ENCODE results near the gene ANKH.
"Not testable (repeated sequence)": the region's sequence is repeated elsewhere in the genome, so short reads cannot be mapped to it uniquely, and the experiment has no call there.

ANKH gene

GRCh38 chr5:14871214-14872069 is at the start of gene ANKH:
TSS of gene ANKH (minus strand) at chr5:14871778. CDS start at chr5:14871447, 331 bp downstream.
- peak within 1 kb of the TSS; percentile 75 for H3K9ac ChIP-seq (ENCODE audit: low read depth, low read length)
- no peaks in the 10 kb centered on the region for H3K9me3 ChIP-seq (ENCODE audit: control insufficient read depth, insufficient read depth, low read length)

GRCh38 chr5:14920121-14920520 is 48.5 kb upstream of the ANKH start:
- H3K36me3 ChIP-seq (ENCODE audit: insufficient read depth, low read length) = no peaks in the 10 kb centered on the region
- H3K9me3 ChIP-seq (ENCODE audit: control insufficient read depth, insufficient read depth, low read length) = no peaks in the 10 kb centered on the region
- no peaks in the 10 kb centered on the region for H3K4me1 ChIP-seq (ENCODE audit: insufficient read depth, low read length)
- H3K9ac ChIP-seq (ENCODE audit: low read depth, low read length) = no peak overlapping the region

More at GRCh38 chr5:14871214-14872069, at the start of gene ANKH:
- H3K36me3 ChIP-seq (ENCODE audit: insufficient read depth, low read length) = no peaks in the 10 kb centered on the region
- peaks cover 3% of the 10 kb centered on the region; the same call in 1 of the 2 replicates for H3K4me1 ChIP-seq (ENCODE audit: insufficient read depth, low read length)

- not testable (repeated sequence) for H3K36me3 ChIP-seq (ENCODE audit: insufficient read depth, low read length); H3K4me1 ChIP-seq (ENCODE audit: insufficient read depth, low read length); H3K9me3 ChIP-seq (ENCODE audit: control insufficient read depth, insufficient read depth, low read length); H3K9ac ChIP-seq (ENCODE audit: low read depth, low read length)
Measured at GRCh38 chr5:14919106-14919505, 47.5 kb upstream of the ANKH start.

- no peak overlapping the region for H3K9ac ChIP-seq (ENCODE audit: low read depth, low read length)
- H3K36me3 ChIP-seq (ENCODE audit: insufficient read depth, low read length) = no peaks in the 10 kb centered on the region
- H3K9me3 ChIP-seq (ENCODE audit: control insufficient read depth, insufficient read depth, low read length) = no peaks in the 10 kb centered on the region
- no peaks in the 10 kb centered on the region for H3K4me1 ChIP-seq (ENCODE audit: insufficient read depth, low read length)
Measured at GRCh38 chr5:14917719-14918118, 46.1 kb upstream of the ANKH start.

- Histone ChIP-seq H3K4me1 (ENCODE audit: insufficient read depth, low read length) (no peaks in the 10 kb centered on the region), H3K9me3 (ENCODE audit: control insufficient read depth, insufficient read depth, low read length) (no peaks in the 10 kb centered on the region), H3K9ac (ENCODE audit: low read depth, low read length) (no peak overlapping the region), H3K36me3 (ENCODE audit: insufficient read depth, low read length) (no peaks in the 10 kb centered on the region)
Measured at GRCh38 chr5:14915291-14915952, 43.8 kb upstream of the ANKH start.

- H3K9ac ChIP-seq (ENCODE audit: low read depth, low read length) = no peak overlapping the region
- H3K4me1 ChIP-seq (ENCODE audit: insufficient read depth, low read length) = no peaks in the 10 kb centered on the region
Measured at GRCh38 chr5:14914623-14915260, 43.2 kb upstream of the ANKH start.

GRCh38 chr5:14914193-14914592 is 42.6 kb upstream of the ANKH start:
- H3K9me3 ChIP-seq (ENCODE audit: control insufficient read depth, insufficient read depth, low read length) = no peaks in the 10 kb centered on the region
- no peaks in the 10 kb centered on the region for H3K4me1 ChIP-seq (ENCODE audit: insufficient read depth, low read length)
- H3K36me3 ChIP-seq (ENCODE audit: insufficient read depth, low read length) = no peaks in the 10 kb centered on the region
- H3K9ac ChIP-seq (ENCODE audit: low read depth, low read length) = no peak overlapping the region

More at GRCh38 chr5:14914623-14915260, 43.2 kb upstream of the ANKH start:
- Histone ChIP-seq H3K9me3 (ENCODE audit: control insufficient read depth, insufficient read depth, low read length) (no peaks in the 10 kb centered on the region), H3K36me3 (ENCODE audit: insufficient read depth, low read length) (no peaks in the 10 kb centered on the region)

GRCh38 chr5:14913096-14913495 is 41.5 kb upstream of the ANKH start:
- Histone ChIP-seq H3K9ac (ENCODE audit: low read depth, low read length) (no peak overlapping the region), H3K4me1 (ENCODE audit: insufficient read depth, low read length) (no peaks in the 10 kb centered on the region), H3K9me3 (ENCODE audit: control insufficient read depth, insufficient read depth, low read length) (no peaks in the 10 kb centered on the region), H3K36me3 (ENCODE audit: insufficient read depth, low read length) (no peaks in the 10 kb centered on the region)

- no peak overlapping the region for H3K9ac ChIP-seq (ENCODE audit: low read depth, low read length)
- no peaks in the 10 kb centered on the region for H3K4me1 ChIP-seq (ENCODE audit: insufficient read depth, low read length)
- no peaks in the 10 kb centered on the region for H3K9me3 ChIP-seq (ENCODE audit: control insufficient read depth, insufficient read depth, low read length)
- no peaks in the 10 kb centered on the region for H3K36me3 ChIP-seq (ENCODE audit: insufficient read depth, low read length)
Measured at GRCh38 chr5:14912206-14912605, 40.6 kb upstream of the ANKH start.

- no peak overlapping the region for H3K9ac ChIP-seq (ENCODE audit: low read depth, low read length)
- no peaks in the 10 kb centered on the region for H3K4me1 ChIP-seq (ENCODE audit: insufficient read depth, low read length)
- H3K36me3 ChIP-seq (ENCODE audit: insufficient read depth, low read length) = no peaks in the 10 kb centered on the region
- no peaks in the 10 kb centered on the region for H3K9me3 ChIP-seq (ENCODE audit: control insufficient read depth, insufficient read depth, low read length)
Measured at GRCh38 chr5:14909369-14909768, 37.8 kb upstream of the ANKH start.

GRCh38 chr5:14908172-14908571 is 36.6 kb upstream of the ANKH start:
- no peaks in the 10 kb centered on the region for H3K4me1 ChIP-seq (ENCODE audit: insufficient read depth, low read length)
- no peaks in the 10 kb centered on the region for H3K36me3 ChIP-seq (ENCODE audit: insufficient read depth, low read length)
- H3K9me3 ChIP-seq (ENCODE audit: control insufficient read depth, insufficient read depth, low read length) = no peaks in the 10 kb centered on the region
- H3K9ac ChIP-seq (ENCODE audit: low read depth, low read length) = no peak overlapping the region

GRCh38 chr5:14906628-14907027 is 35.0 kb upstream of the ANKH start:
- no peaks in the 10 kb centered on the region for H3K9me3 ChIP-seq (ENCODE audit: control insufficient read depth, insufficient read depth, low read length)
- H3K4me1 ChIP-seq (ENCODE audit: insufficient read depth, low read length) = no peaks in the 10 kb centered on the region
- H3K36me3 ChIP-seq (ENCODE audit: insufficient read depth, low read length) = no peaks in the 10 kb centered on the region
- H3K9ac ChIP-seq (ENCODE audit: low read depth, low read length) = no peak overlapping the region

GRCh38 chr5:14902826-14903560 is 31.4 kb upstream of the ANKH start:
- Histone ChIP-seq H3K9ac (ENCODE audit: low read depth, low read length) (no peak overlapping the region), H3K36me3 (ENCODE audit: insufficient read depth, low read length) (no peaks in the 10 kb centered on the region), H3K4me1 (ENCODE audit: insufficient read depth, low read length) (no peaks in the 10 kb centered on the region; the same call in 1 of the 2 replicates), H3K9me3 (ENCODE audit: control insufficient read depth, insufficient read depth, low read length) (no peaks in the 10 kb centered on the region)

- no peaks in the 10 kb centered on the region for H3K36me3 ChIP-seq (ENCODE audit: insufficient read depth, low read length)
- H3K9ac ChIP-seq (ENCODE audit: low read depth, low read length) = no peak overlapping the region
- no peaks in the 10 kb centered on the region; the same call in 1 of the 2 replicates for H3K4me1 ChIP-seq (ENCODE audit: insufficient read depth, low read length)
- no peaks in the 10 kb centered on the region for H3K9me3 ChIP-seq (ENCODE audit: control insufficient read depth, insufficient read depth, low read length)
Measured at GRCh38 chr5:14901462-14902051, 30.0 kb upstream of the ANKH start.
